HG02678 (cell line): ENCODE results near the gene FA2H.
A peak's percentile ranks its signal among the peaks of the same experiment; 100 is the strongest.
"Not testable (repeated sequence)": the region's sequence is repeated elsewhere in the genome, so short reads cannot be mapped to it uniquely, and the experiment has no call there.

ENCODE experiments used
- ATAC-seq: cut with Tn5 transposase; IDR thresholded peaks from one replicate; pipeline ENCODE4 v1.9.1; 2021; ENCODE audit warnings: mild to moderate bottlenecking, moderate library complexity; ENCODE audit not compliant: unreplicated experiment

The FA2H gene

DNA sequence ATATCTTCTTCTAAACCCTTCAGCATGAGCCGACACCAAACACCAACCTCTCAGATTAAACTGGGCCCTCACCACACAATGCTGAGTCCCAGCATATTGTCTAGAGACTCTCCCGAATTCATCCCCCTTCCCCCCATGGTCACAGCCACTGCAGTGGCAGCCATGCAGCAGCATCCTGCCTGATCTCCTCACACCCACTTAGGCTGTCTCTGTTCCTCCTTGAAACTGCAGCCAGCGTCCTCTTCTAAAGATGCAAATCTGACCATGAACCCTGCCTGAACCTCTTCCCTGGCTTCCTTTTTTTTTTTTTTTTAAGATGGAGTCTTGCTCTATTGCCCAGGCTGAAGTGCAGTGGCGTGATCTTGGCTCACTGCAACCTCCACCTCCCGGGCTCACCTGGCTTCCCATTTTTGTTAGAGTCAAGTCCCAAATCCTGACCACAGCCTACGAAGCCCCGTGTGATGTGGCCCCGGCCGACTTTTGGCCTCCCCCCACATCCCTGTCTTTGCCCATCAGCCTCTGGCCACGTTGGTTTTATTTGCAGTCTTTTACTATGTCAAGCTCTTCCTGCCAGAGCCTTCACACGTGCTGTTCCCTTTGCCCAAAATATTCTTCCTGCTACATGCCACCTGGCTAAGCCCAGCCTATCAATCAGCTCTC is 2.8 kb downstream of the FA2H start:
- ATAC-seq = peak; percentile 72

DNA sequence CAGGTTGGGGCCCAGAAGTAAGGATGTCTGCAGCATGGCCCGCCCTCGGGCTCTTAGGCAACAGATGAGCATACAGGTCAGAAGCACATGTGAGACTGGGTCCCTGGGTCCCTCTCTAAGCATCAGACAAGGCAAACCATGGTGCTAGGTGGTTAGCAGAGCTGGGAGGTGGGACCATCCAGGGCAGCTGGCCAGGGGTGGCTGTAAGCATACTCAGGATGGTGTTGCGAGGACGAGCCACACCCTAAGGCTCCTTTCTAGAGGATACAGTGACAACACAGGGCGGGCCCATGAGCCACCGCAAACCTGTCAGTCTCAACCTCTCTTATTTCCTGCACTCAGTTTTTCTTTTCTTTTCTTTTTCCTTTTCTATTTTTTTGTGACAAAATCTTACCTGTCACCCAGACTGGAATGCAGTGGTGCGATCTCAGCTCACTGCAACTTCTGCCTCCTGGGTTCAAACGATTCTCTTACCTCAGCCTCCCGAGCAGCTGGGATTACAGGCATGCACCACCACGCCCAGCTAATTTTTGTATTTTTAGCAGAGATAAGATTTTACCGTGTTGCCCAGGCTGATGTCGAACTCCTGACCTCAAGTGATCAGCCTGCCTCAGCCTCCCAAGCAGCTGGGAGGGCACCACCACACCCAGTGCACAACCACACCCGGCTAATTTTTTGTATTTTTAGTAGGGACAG is 3.6 kb downstream of the FA2H start:
- ATAC-seq = no peak

DNA sequence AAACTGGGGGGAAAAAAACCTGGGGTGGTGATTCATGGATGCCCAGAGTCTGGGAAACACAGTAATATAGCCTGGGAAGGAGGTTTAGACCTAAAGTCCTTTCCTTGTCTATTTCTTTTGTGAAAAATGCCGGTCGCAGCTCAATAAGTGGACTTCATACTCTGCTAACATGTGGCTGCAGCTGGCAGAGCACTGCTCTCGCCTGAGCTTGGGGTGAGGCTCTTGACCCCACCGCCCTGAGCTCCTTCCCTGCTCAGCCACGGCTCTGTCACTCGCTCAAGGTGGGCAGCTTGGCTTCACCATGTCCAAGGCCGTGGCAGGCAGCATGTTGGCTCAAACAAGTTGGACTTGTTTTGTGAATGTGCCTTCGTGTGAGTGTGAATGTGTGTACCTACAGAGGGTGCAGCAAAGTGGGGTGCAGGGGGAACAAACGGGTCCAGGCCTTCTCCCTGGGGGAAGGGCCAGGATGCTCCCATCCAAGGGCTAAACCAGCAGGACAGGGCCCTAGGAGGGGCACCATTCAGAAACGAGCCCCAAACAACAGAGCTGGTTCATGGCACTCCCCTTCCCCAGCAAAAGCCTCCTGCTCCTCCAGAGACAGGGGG is 4.9 kb downstream of the FA2H start:
- no peak for ATAC-seq

- ATAC-seq = no peak
These were observed 6.4 kb downstream of the FA2H start for GRCh38 chr16:74768239-74768638.

- ATAC-seq = no peak
These were observed 6.9 kb downstream of the FA2H start for GRCh38 chr16:74767749-74768148.

- ATAC-seq = no peak
These were observed 7.9 kb downstream of the FA2H start for GRCh38 chr16:74766729-74767128.

DNA sequence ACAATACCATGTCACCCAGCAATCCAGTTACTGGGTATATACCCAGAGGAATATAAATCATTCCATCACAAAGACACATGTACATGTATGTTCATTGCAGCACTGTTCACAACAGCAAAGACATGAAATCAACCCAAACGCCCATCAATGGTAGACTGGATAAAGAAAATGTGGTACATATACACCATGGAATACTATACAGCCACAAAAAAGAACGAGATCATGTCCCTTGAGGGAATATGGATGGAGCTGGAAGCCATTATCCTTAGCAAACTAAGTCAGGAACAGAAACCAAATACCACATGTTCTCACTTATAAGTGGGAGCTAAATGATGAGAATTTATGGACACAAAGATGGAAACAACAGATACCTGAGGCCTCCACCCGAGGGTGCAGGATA is 10.4 kb downstream of the FA2H start:
- not testable (repeated sequence) for ATAC-seq

GRCh38 chr16:74761665-74762064 is 13.0 kb downstream of the FA2H start:
- no peak for ATAC-seq

DNA sequence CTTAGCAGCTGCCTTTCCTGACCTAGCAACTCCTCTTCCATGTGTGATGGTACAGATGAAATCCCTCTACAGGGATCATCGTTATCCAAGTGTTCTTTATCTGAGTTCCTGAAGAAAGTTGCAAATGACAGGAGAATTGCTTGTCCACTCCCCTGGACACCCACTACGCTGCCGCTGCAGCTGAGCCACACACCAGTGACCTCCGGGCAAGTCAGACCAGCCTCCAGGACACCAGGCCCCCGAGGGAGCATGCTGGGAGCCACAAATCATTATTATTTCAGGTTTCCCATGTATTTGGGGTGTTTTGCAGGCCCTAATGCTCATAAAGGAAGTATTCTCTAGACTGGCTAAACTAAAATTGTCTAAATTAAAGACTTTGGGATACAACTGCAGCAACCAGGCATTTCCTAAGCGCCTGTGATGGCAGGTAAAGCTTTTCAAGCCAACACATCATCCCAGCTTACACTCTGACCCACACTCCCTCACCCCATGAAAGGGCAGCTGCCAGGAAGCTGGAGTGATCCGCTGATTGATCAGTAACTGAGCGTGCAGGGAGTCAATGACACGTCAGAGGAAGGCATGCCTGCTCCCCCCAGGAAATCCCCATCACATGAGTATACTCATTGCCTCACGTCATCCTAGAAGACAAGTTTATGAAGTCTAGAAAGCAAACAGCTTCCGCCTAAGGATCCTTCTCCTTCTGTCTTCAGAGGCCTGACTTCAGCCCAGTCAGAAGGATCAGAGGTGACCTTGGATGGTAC is 14.4 kb downstream of the FA2H start:
- ATAC-seq = no peak

- no peak for ATAC-seq
These were observed 15.1 kb downstream of the FA2H start for GRCh38 chr16:74759564-74759963.

GRCh38 chr16:74758801-74759200 is 15.8 kb downstream of the FA2H start:
- no peak for ATAC-seq

DNA sequence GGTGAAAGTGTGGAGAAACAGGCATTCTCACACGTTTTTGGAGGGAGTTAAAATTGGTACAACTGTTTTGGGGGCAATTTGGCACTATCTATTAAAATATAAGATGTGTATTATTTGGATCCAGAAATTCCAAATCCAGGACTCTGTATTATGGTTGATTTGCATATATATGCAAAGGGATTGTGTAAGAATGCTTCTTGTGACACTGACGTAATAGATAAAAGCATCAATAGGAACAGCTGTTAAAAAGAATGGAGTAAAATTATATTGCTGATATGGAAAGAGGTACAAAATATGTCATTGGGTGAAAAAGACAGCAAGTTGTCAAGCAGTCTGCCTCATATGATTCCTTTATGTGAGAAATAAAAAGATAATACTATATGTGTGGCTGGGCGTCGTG is 17.3 kb downstream of the FA2H start:
- no peak for ATAC-seq

DNA sequence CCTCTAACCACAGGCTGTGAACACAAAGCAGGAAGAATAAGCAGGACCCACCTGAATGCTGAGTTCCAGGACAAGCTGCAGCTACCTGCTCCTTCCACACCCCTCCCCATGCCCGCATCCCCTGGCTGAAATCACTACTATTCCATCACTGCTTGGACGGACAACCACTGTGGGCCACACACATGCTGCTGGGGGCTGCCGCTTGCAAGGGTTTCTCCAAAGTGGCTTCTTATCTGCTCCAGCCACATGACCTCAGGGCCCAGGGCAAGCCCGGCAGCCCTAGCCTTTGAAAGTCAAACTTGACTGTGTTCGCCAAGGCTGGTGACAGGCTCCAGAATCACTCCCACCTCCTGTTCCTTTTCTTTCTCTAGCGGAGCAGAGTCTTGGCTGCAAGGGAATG is 18.4 kb downstream of the FA2H start:
- ATAC-seq = no peak

DNA sequence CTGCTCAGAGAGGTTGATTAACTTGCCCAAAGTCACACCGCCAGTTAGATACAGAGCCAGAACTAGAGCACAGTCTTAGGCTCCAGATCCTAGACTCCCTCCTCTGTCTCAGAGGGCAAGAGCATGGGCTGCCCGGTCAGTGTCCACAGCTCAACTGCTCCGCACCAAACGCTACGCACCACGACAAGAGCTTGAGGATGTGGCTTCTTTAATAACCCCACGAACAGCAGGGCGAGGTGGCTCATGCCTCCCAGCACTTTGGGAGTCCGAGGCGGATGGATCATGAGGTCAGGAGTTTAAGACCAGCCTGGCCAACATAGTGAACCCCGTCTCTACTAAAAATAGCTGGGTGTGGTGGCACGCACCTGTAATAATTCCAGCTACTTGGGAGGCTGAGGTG is 21.4 kb downstream of the FA2H start:
- ATAC-seq = no peak

- no peak for ATAC-seq
These were observed 21.9 kb downstream of the FA2H start for GRCh38 chr16:74752756-74753155.

- no peak for ATAC-seq
These were observed 22.4 kb downstream of the FA2H start for GRCh38 chr16:74752258-74752657.

DNA sequence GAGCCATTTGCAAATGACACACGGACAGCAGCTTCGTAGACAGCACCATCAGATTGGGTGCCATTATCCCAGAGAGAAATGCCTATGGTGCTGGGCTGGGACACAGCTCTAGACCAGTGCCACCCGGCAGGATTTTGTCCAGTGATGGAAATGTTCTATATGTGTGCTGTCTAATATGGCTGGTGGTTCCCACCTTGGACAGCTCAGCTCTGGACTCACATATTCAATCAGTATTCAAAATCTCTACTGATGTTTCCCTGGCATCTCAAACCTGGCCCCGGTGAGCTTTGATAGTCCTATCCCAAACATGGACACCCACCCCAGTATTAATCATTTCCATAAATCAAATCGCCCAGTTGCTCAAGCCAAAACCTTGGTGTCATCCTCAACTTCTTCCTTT is 23.0 kb downstream of the FA2H start:
- no peak for ATAC-seq

- ATAC-seq = no peak
These were observed 25.1 kb downstream of the FA2H start for GRCh38 chr16:74749291-74750055.

DNA sequence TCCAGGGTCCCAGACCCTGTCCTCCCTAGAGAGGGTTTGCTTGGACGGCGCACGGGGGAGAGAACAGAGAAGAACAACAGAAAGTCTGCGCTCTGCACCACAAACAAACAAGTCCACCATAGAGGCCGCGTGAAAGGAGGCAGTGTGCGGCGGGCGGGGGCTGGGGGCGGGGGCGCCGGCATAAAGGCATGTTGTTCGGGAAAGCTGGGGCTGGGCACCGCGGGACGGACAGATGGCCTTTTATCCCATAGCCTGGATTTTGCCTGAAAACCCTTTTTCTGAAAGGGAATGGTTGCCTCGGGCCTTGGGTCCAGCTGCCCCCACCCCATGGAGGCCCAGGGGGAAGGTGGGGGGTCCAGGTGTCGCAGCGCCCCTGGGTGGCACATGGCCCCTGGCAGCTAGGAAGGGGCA is 26.0 kb downstream of the FA2H start:
- no peak for ATAC-seq

DNA sequence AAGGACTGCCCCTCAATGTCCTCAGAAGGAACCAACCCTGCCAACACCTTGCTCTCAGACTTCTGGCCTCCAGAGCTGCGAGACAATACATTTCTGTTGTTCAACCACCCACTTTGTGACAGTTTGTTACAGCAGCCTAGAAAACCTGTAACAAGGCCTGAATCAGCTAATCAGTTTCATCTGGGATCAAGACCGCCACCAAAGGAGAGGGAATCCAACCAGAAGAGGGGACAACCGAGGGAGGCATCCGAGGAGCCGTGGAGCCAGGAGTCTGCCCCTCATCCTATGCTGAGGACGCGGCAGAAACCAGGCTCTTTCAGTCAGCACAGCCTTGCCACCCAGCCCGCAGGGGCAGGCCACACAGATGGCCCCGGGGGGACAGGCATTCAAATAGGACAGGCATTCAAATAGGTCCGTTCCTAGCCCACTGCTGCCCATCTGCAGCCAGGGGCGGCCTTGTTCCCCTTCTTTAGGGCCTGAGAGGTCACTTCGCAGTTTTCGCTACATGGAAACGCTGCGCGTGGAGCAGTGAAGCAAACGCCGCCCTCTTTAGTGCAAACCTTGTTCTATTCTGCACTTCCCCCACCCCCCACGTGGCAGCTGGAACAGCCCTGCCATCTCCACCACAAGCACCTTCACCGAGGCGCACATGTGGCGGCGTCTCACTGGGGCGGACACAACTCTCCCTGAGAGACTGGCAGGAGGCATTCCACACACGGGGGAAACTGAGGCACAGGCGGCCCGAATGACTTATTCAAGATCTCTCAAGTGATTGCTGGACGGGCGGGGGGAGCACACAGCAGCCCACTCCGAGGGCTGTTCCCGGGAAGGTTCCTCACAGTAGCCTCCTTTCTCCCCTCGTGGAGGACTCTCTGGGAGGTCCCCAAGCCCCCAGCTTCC is 26.7 kb downstream of the FA2H start:
- ATAC-seq = no peak
